Hippocampal formation (tissue), 2 donors: ENCODE results near the gene WWOX.

Experiments
- DNase-seq, 2 donors: peaks; one replicate each; lab custom pipeline; 2025; lab: John Stamatoyannopoulos, UW

The WWOX gene

DNA sequence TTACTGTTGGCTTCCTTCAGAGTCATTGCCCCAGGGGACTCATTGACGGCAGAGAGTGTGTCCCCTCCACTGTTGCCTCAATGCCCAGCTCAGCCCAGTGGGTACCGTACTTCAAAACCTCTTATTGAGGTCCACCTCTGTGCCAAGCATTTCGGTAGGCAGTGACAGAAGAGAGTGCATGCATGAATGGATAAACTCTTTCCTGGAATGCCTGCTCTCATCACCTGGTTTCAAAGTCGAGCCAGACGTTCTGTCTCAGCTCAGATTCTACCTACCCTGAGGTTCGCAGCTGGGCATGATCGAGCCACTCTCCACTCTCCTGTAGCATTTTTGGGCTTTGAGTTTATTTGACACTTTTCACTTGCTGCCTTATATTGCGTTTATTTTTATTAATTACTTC, 854.1 kb downstream of the WWOX start:
- DNase-seq, result no peak

DNA sequence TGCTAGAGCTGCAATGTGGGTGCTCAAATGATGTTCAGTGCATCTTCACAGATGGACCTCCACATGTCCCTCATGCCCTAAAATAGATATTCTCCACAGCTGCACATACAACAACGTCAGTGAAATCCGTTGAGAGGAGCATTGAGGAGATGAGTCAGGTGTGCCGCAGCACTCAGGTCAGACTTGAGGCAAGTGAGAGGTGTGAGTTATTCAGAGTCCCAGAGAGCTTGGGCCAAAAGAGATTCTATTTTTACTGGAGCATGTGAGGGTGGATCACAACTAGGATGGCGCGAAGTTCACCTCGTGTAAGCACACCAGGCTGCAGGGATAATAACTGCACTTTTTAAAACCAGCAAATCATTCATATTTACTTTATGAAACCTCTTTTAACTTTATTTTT, 855.8 kb downstream of the WWOX start:
- no peak for DNase-seq

DNA sequence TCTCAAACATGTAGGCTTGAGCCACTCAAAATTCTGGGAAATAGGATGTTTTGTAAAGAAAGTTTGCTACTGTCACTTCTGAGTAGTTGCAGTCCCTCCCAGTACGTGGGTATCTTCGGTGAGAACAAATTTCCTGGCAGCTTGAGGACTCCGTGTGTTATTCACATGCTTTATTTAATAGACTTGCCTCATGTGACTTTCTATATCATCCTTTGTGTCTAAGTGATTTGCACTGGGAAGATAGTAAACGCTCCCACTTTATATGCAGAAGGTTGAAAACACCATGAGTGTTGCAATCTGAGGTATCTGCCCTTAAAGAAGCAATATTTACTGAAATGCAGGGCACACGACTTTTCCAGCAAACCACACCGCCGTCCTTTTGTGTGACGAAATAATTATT, 857.4 kb downstream of the WWOX start:
- no peak for DNase-seq

DNA sequence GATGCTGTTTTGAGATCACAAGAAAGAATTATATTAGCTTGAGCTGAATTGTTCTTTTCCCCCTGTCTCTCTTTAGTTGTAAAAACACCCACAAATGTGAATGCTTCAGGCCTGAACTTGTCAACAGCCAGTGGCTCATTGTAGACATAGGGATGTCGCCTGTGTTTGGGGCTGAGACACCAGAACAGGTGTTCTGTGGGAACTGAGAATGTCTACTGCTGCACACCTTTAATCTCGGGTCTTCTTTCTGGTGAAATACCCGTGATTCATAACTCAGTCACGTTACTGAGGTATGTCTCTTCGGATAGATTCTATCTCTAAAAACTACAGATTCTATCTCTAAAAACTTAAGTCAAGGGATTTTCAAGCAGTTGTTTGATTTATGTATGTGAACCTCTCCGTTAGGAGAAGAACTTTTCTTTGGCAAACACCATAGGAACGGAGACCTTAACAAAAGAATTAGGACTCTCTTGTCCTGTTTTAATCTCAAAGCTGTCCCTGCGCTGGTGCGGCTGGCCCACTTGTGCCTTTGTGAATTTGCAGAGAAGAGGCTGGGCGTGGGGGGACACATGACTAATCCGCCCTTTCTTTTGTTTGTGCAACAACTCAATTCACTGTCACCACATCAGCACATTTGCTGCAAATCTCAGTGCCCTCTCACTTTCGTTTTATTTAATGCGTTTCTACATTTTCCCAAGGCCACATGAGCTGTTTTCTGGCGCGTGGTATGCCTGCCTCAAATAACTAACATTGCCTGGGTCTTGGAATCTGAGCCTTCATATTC, 858.1 kb downstream of the WWOX start:
- DNase-seq, result no peak

DNA sequence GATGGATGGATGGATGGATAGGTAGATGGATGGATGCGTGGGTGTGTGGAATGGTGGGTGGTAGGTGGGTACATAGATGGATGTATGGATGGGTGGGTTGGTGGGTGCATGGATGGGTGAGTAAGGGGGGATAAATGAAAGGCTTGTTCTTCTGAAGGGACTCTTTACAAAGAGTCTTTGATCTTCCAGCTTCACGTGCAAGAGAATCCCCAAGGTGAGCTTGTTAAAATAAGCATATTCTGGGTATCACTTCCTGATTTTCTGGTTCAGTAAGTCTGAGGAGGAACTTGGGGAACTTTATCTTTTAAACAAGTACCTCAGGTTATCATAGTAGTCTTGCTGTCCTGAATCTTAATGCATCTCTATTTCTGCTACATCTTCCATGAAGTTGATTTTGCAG, 862.0 kb downstream of the WWOX start:
- no peak for DNase-seq

DNA sequence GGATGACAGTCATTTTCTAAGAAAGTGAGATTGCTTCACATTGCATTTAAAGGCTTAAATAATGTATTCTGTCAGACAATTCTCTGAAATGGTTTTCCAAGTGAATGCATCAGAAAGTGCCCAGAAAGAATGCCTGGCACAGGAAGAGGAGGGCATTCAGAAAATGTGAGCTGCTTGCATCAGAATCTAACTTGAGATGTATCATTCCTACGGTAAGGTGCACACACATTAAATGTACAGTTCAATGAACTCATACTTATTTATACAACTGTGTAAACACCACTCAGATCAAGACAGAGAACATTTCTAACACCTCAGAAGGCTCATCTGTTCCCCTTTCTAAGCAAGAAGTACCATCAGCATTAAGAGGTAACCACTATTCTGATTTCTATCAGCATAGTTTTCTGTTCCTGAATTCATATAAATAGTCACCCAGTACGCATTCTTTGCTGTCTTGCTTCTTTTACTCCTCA, 863.0 kb downstream of the WWOX start:
- DNase-seq, result no peak

DNA sequence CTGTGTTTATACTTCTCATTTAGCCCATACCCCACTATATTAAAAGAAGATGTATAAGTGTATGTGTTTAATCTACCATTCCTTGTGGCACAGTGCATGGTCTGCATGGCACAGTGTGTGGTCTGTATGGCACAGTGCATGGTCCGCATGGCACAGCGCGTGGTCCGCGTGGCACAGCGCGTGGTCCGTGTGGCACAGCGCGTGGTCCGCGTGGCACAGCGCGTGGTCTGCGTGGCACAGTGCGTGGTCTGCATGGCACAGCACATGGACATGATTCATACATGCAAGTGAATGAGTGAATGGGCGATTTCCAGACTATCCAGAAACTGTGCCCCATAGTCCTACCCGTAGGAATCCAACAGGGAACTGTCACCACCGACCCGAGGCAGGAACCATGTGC, 868.5 kb downstream of the WWOX start:
- DNase-seq, result no peak

DNA sequence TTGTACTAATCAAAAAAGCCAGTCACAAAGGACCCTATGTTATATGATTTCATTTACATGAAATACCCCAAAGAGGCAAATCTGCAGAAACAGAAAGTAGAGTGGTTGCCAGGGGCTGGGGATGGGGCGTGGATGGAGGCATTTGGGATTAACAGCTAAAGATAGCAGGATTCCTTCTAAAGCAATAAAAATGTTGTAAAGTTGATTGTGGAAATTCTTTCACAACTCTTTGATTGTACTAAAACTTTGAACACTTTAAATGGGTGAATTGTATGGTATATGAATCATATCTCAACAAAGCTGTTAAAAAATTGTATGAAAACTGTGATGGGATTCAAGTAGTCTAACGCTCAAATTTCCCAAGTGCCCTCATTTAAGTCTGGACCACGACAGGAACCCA, 870.3 kb downstream of the WWOX start:
- DNase-seq, result no peak

DNA sequence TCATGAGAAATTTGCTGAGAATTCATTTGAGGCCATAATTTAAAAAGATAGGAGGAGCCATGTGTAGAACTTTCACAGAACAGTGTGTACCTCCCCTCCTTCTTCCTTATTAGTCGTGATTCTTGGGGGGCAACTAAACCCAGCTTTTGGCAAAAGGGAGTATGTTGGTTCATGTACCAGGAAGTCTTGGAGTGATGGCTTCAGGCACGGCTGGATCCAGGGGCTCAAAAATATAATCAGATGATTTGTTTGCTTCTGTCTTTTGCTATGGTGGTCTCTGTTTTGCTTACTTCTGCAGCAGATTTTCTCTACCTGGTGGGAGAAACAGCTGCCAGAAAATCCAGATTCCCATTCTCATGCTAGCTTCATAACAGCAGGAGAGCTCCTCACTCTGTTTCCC, 871.2 kb downstream of the WWOX start:
- no peak for DNase-seq

DNA sequence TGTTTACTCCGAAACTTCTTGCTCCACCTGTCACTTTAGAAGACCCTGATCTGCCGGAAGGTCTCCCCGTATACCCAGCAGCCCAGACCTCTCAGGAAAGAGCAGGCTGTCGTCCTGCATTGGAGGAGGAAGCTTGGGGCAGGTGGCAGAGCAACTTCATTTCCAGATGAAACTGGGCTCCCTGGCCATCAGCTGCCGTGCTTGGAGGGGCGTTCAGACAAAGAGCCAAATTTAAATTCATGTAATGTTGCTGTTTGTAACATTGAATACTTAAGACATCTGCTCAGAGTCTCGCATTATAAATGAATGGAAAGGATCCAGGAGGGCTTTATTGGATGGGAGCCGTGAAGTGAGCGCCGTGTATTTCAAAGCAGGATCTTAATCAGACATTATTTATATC, 872.6 kb downstream of the WWOX start:
- no peak for DNase-seq

DNA sequence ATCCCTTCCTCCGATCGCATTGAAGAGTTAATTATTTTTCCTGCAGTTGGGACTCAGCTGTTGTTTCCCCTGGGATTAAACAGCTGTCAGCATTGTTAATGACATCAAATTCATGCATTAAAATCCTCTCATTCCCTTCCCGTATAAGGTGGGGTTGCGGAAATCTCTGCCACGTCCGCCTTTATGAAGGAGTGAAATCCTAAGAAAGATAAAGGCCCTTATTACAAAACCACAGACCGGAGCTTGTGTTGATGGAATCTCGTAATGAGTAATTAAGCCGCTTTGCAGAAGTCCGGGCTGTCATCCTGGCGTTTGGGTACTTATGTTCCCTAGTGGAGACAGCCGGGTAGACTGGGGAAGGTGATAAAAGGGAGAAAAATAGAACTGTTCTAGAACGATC, 873.5 kb downstream of the WWOX start:
- DNase-seq, result no peak

DNA sequence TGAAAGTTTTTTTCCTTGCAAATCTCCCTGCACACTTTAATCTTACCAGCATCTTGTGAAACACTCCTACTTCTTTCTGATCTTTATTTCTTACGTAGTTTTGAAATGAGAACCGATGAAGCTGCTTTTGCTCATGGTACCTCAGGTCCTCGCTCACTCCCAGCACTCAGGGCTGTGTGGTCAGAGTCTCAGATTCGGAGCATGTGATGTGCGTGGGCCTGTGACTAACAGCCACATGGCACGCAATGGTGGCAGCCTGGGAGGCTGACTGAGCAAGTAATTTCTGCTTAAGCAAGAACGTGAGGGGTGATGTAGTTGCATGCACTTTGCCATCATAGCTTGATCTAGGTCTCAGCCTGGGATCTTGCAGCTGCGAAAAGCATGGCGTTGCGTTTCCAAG, 876.8 kb downstream of the WWOX start:
- no peak for DNase-seq

DNA sequence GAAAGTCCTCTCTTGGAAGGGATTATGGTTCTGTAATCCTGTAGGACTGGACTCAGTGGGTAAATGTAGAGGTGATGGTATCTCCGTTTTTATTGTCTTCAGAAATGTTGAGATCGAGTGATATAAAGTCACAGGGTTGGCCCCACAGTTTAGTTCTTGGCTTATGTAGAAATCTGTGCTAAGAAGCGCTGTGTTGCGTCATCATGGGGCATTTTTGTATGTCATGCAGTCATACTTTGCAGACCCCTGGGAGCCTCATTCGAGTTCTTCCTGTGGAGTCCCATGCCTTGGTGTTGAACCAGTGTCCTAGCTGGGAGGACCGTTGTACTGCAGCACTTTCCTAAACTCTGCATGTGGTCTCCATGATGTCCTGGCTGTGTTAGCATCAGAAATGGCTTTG, 881.4 kb downstream of the WWOX start:
- no peak for DNase-seq

DNA sequence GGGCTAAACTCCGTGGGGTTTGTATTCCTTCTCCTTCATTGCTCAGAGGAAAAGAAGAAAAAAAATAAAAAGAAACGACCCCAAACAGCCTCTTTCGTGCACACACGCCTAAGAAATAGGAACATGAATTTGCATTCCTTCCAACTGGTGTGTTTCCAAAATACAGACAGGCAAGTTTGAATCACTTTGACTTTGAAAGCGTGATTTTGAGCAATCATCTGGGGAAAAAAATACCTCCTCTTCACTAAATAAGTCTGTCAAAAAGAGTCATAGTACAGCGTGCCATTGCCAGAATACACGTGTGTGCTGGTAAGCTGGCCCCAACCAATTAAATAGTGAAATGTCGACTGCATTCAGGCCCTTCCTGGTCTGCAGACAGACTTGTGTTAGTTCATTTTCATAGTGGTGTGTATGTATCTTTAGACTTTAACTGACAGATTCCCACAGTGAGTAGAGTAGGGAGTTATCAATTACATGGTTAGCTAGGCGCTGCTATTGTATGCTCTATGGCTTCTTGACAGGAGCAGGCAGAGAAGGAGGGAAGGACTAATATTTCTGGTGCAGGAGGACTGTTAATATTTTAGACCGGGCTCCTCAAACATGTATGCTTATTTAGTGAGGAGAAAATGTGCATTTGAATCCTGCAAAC, 882.8 kb downstream of the WWOX start:
- no peak for DNase-seq

DNA sequence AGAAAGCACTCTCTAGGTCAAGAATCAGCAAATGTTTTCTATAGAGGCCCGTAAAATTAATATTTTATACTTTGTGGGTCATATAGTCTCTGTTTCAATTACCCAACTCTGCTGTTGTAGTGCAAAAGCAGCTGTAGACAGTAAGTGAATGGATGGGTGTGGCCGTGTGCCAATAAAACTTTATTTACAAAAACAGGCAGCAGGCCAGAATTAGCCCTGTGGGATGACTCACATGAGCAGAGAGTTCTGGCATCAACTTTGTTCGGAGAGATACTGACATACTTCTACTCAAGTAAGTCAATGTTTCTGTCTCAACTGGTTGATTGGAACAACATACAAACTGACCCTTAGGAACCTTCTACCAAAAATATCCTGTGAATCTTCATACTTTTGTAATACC, 884.9 kb downstream of the WWOX start:
- DNase-seq, result no peak

DNA sequence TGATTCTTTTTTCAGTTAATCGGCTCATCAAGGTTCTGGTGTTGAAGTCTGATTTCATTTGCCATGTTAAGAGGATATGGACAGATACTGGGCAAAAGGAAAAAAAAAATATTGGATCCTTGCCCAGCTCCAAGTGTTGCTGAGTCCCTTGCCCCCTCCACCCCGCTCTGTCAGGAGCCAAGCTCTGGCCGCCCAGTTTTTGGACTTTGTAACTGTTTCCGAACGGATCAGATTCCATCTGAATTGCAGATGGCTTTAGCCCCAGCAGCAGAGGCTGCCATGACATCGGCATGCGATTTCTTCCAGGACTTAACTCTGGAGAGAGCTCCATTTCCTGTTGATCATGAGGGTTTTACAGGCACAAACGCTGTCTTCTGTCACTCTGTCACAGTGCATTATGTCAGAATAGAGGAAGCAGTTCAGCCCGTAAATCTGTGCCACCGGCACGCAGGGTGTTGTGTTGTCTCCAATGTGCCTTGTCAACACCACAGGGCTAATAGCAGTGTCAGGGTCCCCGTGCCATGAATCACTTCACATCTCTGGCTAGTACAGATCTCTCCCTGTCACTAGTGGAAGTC, 885.5 kb downstream of the WWOX start:
- DNase-seq, result no peak

DNA sequence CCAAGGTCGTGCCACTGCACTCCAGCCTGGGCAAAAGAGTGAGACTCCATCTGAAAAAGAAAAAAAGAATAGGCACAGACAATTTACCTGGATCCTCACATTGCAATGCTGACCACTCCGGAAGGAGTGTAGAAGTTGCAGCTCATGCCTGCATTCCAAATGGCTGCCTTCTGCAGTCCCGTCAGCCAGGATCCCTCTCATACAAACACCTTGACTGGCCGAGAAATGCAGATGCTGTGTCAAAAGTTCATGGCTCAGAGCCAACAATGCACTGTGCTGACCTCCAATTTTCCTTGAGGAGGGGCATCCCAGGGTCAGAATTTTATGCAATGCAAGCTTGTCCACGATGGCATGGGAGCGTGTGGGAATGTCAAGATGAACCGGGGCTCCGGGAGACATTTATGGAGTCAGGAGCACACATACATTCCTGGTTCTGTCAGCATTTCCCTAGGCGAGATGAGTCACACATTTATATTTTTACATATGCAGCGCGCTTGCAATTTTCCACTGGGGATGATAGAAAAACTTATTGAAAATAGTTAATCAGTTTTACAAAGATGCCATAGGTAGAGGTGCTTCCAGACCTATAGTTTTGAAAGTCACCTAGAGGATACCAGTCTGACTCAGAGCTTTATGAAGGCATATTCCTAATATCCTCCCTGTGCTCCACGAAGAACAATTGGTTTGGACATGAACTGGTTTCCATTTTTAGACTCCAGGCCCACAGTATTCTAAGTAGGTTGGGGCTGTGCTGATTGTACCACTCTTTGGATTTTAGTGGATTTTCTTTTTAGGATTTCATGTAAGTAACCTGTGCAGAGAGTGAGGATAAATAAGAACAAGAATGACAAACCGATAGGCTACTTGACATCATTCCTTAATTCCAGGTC, 886.5 kb downstream of the WWOX start:
- DNase-seq, result no peak

DNA sequence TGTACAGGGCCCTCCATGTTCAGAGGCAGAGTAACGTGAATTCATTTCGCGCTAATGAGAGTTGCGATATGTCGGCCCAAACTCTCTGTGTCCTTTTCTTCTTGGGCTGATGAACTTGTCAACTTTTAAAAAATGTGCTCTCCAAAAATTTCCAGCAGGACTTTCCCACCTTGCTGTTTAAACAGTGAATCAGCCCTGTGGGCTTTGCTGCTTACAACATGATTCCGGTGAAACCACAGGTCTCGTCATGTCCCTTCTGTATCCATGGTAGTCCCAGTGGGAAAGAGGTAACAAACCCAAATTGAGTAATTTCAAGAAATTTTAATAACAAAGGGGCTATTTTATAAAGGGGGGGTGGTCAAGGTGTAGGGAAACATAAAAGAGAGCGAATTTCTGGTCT, 888.2 kb downstream of the WWOX start:
- DNase-seq, result no peak

DNA sequence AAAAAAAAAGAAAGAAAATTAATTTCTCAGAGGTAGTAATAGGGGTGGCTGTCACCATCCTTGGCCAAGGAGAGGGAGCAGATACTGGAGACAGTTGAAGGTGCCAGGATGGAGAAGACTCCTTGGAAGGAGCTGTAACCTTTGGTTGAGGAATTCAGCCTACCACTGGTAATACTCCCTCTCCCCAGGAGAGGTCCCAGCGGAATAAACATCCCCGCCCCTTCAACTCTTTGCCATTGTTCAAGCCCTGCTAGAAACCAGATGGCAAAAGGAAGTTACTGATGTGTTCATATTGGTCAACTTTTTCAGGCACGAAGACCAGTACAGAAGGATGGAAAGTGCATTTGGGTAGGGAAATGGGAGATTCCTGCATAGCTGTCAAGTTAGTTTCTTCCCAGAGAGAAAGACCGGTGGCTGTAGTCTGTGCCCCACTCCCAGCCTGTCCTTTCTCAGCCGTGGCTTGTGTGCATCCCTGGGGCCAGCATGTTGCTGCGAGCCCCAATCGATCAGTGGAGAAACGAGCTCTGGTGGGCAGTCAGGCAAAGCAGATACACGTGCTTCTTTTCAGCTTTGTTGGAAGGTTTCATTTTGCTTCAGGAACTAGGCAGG, 889.0 kb downstream of the WWOX start:
- DNase-seq, result no peak

DNA sequence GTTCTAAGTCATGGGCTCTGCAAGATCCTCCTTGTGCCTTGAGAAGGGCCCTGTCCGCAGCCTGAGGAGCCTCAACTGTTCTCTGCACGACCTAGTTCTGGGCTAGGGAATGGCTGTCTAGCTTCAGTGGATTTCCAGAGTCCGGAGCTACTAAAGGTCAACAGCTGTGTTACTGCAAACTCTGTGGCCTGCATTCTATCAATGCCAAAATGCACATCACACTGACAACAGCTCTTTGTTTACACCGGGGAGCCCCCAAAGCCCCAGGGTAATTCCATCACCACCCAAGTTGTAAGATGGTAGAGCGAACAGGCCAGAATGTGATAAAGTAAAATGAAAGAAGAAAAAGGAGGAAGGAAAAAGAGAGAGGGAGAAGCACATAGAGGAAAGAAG, 890.9 kb downstream of the WWOX start:
- no peak for DNase-seq

DNA sequence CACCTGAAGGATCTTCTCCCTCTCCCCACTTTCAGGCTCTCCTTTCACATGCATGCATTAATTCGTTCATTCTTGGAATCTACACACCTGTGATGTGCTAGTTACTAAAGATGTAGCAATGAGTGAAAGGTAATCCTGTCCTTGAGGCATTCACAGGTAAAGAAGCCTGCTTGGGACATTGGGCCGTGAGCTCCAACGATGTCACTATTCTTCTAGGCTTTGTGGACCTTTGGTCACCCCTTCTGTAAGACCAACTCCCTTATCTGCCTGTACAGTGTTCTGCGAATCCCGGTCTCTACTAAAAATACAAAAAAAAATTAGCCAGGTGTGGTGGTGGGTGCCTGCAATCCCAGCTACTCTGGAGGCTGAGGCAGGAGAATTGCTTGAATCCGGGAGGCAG, 892.5 kb downstream of the WWOX start:
- no peak for DNase-seq

DNA sequence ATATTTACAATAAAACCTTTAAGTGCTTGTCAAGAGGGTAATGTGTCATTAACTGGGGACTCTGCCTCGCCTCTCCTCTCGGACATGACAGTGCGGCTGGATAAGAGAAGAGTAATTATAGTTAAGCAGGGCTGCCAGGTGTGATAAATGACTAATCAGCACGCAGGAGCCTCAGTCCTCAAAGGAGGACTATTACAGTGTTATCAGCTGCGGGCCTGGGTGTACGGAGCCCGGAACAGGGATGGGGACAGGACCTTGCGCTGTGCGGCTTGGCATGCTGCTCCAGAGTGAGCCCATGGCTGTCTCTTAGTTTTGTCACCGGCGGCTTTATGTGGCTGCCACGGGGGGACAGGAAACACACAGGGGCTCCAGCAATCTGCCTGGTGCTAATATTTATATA, 893.9 kb downstream of the WWOX start:
- no peak for DNase-seq
